Measurements from ENCODE around the gene CDK13.

The CDK13 gene

GRCh38 chr7:40058636-40059035, 108.6 kb downstream of the CDK13 start:
- Histone ChIP-seq H3K27ac (no peak overlapping the region), H3K4me3 (no peak overlapping the region)
- TF ChIP-seq CTCF (IDR thresholded peaks at IDR 0.05) = no peak
- DNase-seq (ENCODE audit: low spot score) = no peak

GRCh38 chr7:40059057-40059456, 109.0 kb downstream of the CDK13 start:
- H3K4me3 ChIP-seq = no peak overlapping the region
- TF ChIP-seq CTCF (IDR thresholded peaks at IDR 0.05) = no peak
- no peak overlapping the region for H3K27ac ChIP-seq
- no peak for DNase-seq (ENCODE audit: low spot score)

- no peak for TF ChIP-seq CTCF (IDR thresholded peaks at IDR 0.05)
- no peak overlapping the region for H3K27ac ChIP-seq
- no peak for DNase-seq (ENCODE audit: low spot score)
- H3K4me3 ChIP-seq = no peak overlapping the region
These were observed 122.2 kb downstream of the CDK13 start for GRCh38 chr7:40072268-40072667.

- no peak for TF ChIP-seq CTCF (IDR thresholded peaks at IDR 0.05)
- Histone ChIP-seq H3K4me3 (no peak overlapping the region), H3K27ac (no peak overlapping the region)
- DNase-seq (ENCODE audit: low spot score) = no peak
These were observed 123.2 kb downstream of the CDK13 start for GRCh38 chr7:40073239-40073638.

- TF ChIP-seq CTCF (IDR thresholded peaks at IDR 0.05) = no peak
These were observed 127.8 kb downstream of the CDK13 start for GRCh38 chr7:40077849-40078248.

GRCh38 chr7:40092182-40092581, 142.1 kb downstream of the CDK13 start:
- no peak for DNase-seq (ENCODE audit: low spot score)
- Histone ChIP-seq H3K4me3 (no peak overlapping the region), H3K27ac (no peak overlapping the region)
- no peak for TF ChIP-seq CTCF (IDR thresholded peaks at IDR 0.05)

More at GRCh38 chr7:40077849-40078248, 127.8 kb downstream of the CDK13 start:
- DNase-seq (ENCODE audit: low spot score) = no peak
- Histone ChIP-seq H3K4me3 (no peak overlapping the region), H3K27ac (no peak overlapping the region)

GRCh38 chr7:40093631-40094350, 143.7 kb downstream of the CDK13 start:
- DNase-seq (ENCODE audit: low spot score) = no peak
- no peak overlapping the region for H3K4me3 ChIP-seq
- TF ChIP-seq CTCF (IDR thresholded peaks at IDR 0.05) = no peak
- H3K27ac ChIP-seq = no peak overlapping the region

Measured in coronary artery (tissue), 2 donors.